ENCODE measurements around the gene SETBP1. TPM values are rescaled to one million over a fixed set of nuclear protein-coding genes. Genes with fewer than 3 reads are reported as not detected.

Gene SETBP1
- total RNA-seq, 4 donors from 2014 or later, result 3.3 to 86.6 (median 16.3) TPM

DNA sequence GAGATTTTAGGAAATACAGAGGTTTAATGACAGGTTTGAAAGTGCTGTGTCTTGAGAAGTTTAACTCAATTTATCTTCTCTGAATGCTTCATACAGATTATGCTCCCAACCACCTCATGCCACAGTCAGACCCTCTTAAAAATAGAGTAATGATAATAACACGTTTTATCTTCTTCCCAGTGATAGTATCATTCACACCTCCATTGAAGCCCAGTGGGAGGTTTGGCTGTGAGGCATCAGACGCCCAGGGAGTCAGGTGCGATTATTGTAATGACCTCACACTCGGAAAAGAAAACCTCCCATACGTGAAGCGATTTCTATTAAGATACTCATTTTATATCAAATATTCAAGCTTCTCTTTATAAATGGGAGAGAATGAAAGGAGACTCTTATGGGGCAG, 366.3 kb downstream of the SETBP1 start:
- Histone ChIP-seq H3K4me1 (peaks cover 0 to 20% (median 4%) of the 10 kb centered on the region in 4 donors), H3K36me3 (no peaks in the 10 kb centered on the region), H3K27ac (no peak overlapping the region), H3K27me3 (no peaks in the 10 kb centered on the region), H3K9me3 (no peaks in the 10 kb centered on the region), H3K4me3 (no peak overlapping the region)
- DNase-seq, result no peak
- no peak for TF ChIP-seq POLR2A (IDR thresholded peaks at IDR 0.05)
- TF ChIP-seq, protein P1, sequence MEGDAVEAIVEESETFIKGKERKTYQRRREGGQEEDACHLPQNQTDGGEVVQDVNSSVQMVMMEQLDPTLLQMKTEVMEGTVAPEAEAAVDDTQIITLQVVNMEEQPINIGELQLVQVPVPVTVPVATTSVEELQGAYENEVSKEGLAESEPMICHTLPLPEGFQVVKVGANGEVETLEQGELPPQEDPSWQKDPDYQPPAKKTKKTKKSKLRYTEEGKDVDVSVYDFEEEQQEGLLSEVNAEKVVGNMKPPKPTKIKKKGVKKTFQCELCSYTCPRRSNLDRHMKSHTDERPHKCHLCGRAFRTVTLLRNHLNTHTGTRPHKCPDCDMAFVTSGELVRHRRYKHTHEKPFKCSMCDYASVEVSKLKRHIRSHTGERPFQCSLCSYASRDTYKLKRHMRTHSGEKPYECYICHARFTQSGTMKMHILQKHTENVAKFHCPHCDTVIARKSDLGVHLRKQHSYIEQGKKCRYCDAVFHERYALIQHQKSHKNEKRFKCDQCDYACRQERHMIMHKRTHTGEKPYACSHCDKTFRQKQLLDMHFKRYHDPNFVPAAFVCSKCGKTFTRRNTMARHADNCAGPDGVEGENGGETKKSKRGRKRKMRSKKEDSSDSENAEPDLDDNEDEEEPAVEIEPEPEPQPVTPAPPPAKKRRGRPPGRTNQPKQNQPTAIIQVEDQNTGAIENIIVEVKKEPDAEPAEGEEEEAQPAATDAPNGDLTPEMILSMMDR (IDR thresholded peaks at IDR 0.05), result no peak

DNA sequence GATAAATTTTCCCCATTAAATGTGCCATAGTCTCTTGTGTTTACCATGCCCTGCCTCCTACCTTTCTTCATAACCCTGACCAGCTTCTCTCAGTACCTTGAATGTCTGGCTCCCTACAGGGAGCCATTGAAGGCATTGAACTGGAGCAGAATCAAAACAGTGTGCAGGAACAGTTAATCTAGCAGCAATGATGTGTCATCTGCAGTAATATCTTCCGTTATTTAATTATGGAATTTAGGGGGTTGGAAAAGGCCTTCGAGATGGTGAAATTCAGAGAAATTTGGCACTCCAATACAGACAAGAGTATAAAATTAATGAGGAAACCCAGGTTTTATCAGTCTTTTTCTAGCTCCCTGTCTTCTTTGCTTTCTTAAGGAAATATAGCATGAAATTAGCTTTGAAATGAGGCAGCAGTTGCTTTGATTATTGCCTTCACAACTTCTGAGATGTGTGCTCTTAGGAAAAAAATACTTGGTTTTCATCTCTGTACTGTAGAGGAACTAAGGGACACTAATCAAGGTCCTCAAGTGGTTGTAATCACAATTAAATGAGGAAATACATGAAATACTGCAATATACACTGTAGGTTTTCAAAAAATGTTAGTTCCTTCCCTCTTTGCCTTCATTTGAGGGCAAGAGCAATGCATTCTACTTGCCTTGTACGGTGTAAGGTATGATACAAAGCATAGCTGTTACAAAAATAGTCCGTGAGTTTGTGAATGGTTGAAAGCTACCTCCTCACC, 369.1 kb downstream of the SETBP1 start:
- TF ChIP-seq, protein P1 (IDR thresholded peaks at IDR 0.05), result no peak
- TF ChIP-seq POLR2A (IDR thresholded peaks at IDR 0.05), result no peak
- Histone ChIP-seq H3K27me3 (no peaks in the 10 kb centered on the region), H3K9me3 (no peaks in the 10 kb centered on the region), H3K4me1 (peaks cover 0 to 20% (median 4%) of the 10 kb centered on the region in 4 donors), H3K36me3 (no peaks in the 10 kb centered on the region), H3K27ac (no peak overlapping the region), H3K4me3 (no peak overlapping the region)
- DNase-seq, result no peak

DNA sequence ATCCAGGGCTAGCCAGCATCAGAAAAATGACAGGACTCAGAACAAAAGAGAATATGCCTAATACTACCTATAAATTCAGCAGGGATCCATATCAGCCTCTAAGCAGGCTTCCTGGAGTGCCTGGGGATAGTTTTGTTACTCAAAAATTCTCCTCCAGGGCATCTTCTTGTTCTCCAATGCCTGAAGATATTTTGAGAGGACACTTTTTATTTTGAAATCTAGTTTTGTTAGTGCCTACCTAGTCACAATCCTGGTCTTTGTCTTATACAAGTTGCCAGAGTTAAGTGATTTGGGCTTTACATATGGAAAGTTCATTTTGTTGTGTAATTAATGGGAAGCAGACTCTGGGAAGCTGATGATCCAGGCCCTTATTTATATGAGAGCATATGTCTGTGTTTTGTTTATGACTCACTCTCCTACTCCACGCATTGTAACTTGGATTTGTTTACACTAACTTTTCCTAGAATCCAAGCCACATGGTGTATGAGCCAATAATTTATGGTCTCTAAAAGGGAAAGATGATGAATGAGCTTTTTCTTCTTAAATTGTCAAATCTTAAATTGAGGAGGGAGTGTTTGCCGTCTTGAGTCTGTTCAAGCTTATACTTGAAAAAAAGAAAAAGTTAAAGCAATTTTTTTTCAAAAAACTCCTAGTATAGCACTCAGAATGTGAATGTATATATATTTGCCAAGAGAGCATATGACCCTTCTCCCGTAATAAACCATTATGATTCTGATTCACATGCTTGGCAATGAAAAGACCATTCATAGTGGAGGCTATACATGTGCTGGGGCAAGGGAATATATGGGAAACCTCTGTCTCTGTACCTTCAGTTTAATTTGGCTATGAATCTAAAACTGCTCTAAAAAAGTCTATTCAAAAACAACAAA, 370.3 kb downstream of the SETBP1 start:
- H3K4me1 ChIP-seq, result peaks cover 0 to 14% (median 4%) of the 10 kb centered on the region in 4 donors
- no peak for TF ChIP-seq POLR2A (IDR thresholded peaks at IDR 0.05)
- TF ChIP-seq, protein P1 (IDR thresholded peaks at IDR 0.05), result no peak
- no peak overlapping the region for H3K4me3 ChIP-seq
- no peaks in the 10 kb centered on the region for H3K36me3 ChIP-seq
- no peaks in the 10 kb centered on the region for H3K9me3 ChIP-seq
- peak overlapping the region in 2 of 4 donors; percentile 54 to 72 for H3K27ac ChIP-seq
- no peak for DNase-seq
- H3K27me3 ChIP-seq, result no peaks in the 10 kb centered on the region

DNA sequence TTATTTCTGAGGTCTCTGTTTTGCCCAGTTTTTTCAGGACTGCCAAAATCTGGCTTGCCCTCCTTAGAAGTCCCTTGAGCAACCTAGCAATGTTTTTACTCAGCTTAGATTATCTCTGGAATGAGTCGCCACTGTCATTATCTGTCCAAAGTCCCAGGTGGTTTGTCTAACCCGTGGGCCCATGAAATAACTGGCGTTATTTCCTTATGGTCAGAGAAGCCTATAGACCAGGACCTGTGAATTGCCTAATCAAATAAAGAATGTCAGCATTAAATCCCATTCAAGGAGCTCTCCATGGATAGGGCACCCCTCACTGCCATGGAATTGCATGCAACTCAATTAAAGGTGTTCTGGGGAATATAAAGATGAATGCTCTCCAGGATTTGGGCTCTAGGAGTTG, 373.9 kb downstream of the SETBP1 start:
- no peak overlapping the region for H3K27ac ChIP-seq
- peaks cover 0 to 22% (median 4%) of the 10 kb centered on the region in 4 donors for H3K4me1 ChIP-seq
- TF ChIP-seq, protein P1 (IDR thresholded peaks at IDR 0.05), result no peak
- no peak for TF ChIP-seq POLR2A (IDR thresholded peaks at IDR 0.05)
- H3K36me3 ChIP-seq, result no peaks in the 10 kb centered on the region
- no peaks in the 10 kb centered on the region for H3K27me3 ChIP-seq
- DNase-seq, result peak in 1 of 3 donors; percentile 58
- no peaks in the 10 kb centered on the region for H3K9me3 ChIP-seq
- no peak overlapping the region for H3K4me3 ChIP-seq

DNA sequence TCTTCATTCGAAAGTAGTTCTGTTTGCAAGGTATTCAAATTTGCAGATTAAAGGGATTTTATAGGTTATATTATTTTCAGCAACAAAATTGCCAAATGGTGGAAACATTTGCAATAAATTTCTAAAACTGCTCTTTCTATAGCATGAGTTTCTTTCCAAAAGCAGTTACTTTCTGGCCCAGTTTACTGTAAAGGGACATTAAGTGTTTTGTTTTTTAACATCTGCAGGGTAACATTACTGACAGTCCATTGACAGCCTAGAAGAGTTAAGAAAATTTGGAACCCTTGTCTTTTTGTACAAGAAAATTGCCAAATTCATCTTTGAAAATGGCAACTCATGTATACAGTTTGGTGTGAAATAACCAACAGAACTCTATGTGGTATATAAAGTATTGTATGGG, 375.1 kb downstream of the SETBP1 start:
- no peaks in the 10 kb centered on the region for H3K9me3 ChIP-seq
- no peak for DNase-seq

More for the DNA sequence above, 375.1 kb downstream of the SETBP1 start:
- no peak overlapping the region for H3K4me3 ChIP-seq
- H3K4me1 ChIP-seq, result peaks cover 0 to 15% (median under 1%) of the 10 kb centered on the region in 4 donors
- no peaks in the 10 kb centered on the region for H3K36me3 ChIP-seq
- H3K27ac ChIP-seq, result no peak overlapping the region
- no peaks in the 10 kb centered on the region for H3K27me3 ChIP-seq
- TF ChIP-seq, protein P1 (IDR thresholded peaks at IDR 0.05), result no peak
- TF ChIP-seq POLR2A (IDR thresholded peaks at IDR 0.05), result no peak
